Sigmoid colon (tissue), 7 donors: ENCODE measurements around the gene EIF4E2. TPM values are rescaled to one million over a fixed set of nuclear protein-coding genes. Genes with fewer than 3 reads are reported as not detected.

ENCODE experiments used
- DNase-seq: peaks from one replicate; pipeline ENCODE4 v3.0.0-alpha.2; 2019
- H3K27ac ChIP-seq, 4 donors: fragments of 200-600 bp; sonication (generic); one replicate each; pipeline ENCODE4 v1.5.1; 2016 to 2019; ENCODE audit warnings: mild to moderate bottlenecking in 1 of 4
- H3K27me3 ChIP-seq, 3 donors: fragments of 200-600 bp; sonication (generic); one replicate each; pipeline ENCODE4 v1.5.1; 2019; ENCODE audit warnings: mild to moderate bottlenecking in 1 of 3
- H3K36me3 ChIP-seq, 4 donors: fragments of 200-600 bp; sonication (generic); one replicate each; pipeline ENCODE4 v1.5.1; 2016 to 2019
- H3K4me1 ChIP-seq, 4 donors: fragments of 200-600 bp; sonication (generic); one replicate each; pipeline ENCODE4 v1.5.1; 2017 to 2019
- H3K4me3 ChIP-seq, 4 donors: fragments of 200-600 bp; sonication (generic); one replicate each; pipeline ENCODE4 v1.5.1; 2017 to 2019; ENCODE audit warnings: mild to moderate bottlenecking in 2 of 4, moderate library complexity in 1 of 4
- H3K9me3 ChIP-seq, 4 donors: fragments of 200-600 bp in 3 of 4; sonication (generic) in 3 of 4; one replicate each; pipeline versions ENCODE4 v1.5.1 to v1.6.1; 2013 to 2019
- EP300 ChIP-seq, 4 donors: sonication (generic); formaldehyde crosslinking; IDR thresholded peaks; one replicate each; pipeline ENCODE4 v1.6.1; 2017; ENCODE audit warnings: antibody characterized with exemption in 4 of 4
- POLR2A ChIP-seq, 2 donors: fragments of 450-650 bp; IDR thresholded peaks; one replicate each; pipeline ENCODE4 v1.6.1; 2016; ENCODE audit warnings: antibody characterized with exemption in 2 of 2, mild to moderate bottlenecking in 2 of 2, moderate library complexity in 2 of 2
- POLR2AphosphoS5 ChIP-seq, 4 donors: sonication (generic); formaldehyde crosslinking; IDR thresholded peaks; one replicate each; pipeline ENCODE4 v1.6.1; 2017; ENCODE audit warnings: antibody characterized with exemption in 4 of 4
- WGBS, 2 donors: extraction: QIAGEN DNeasy Blood & Tissue Kit; methylation state at CpG; one replicate each; pipeline ENCODE4 v1.1.7; 2013; 5-methylcytosine and 5-hydroxymethylcytosine counted together
- intact Hi-C: fragments of 100-400 bp; cut with DNase I; formaldehyde crosslinking; loops from one replicate; pipeline ENCODE4 v1.15.1; 2023
- polyA plus RNA-seq, 3 donors: library from polyadenylated mRNA; stranded (reverse); fragments of 200-250 nt; gene quantifications; one replicate each; pipeline ENCODE4 v1.2.3, GENCODE V29; 2013
- total RNA-seq, 4 donors: library from RNA; depleted of rRNA; stranded (reverse); fragments of >200 nt; gene quantifications; one replicate each; pipeline ENCODE4 v1.1.0, GENCODE V29; 2016
- TF ChIP-seq, protein P1 (sequence below), 4 experiments: fragments of 450-650 bp in 3 of 4; fragments of 200-600 bp in 1 of 4; IDR thresholded peaks; one replicate each; pipeline ENCODE4 v1.5.1; 2016 to 2019; ENCODE audit warnings: antibody characterized with exemption in 4 of 4, mild to moderate bottlenecking in 3 of 4, moderate library complexity in 2 of 4
- donor health status: healthy with polysubstance abuse.
- donor health status: Bipolar disorder and iron deficiency.
- donor health status: healthy.

The EIF4E2 gene, protein sequence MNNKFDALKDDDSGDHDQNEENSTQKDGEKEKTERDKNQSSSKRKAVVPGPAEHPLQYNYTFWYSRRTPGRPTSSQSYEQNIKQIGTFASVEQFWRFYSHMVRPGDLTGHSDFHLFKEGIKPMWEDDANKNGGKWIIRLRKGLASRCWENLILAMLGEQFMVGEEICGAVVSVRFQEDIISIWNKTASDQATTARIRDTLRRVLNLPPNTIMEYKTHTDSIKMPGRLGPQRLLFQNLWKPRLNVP
- total RNA-seq = 10 to 100 TPM; 42.5 to 55.1 (median 48.4) TPM
- 100 to 1,000 TPM in 1 of 3 donors, 10 to 100 TPM in 2; 85.5 to 131 (median 98.5) TPM for polyA plus RNA-seq

DNA sequence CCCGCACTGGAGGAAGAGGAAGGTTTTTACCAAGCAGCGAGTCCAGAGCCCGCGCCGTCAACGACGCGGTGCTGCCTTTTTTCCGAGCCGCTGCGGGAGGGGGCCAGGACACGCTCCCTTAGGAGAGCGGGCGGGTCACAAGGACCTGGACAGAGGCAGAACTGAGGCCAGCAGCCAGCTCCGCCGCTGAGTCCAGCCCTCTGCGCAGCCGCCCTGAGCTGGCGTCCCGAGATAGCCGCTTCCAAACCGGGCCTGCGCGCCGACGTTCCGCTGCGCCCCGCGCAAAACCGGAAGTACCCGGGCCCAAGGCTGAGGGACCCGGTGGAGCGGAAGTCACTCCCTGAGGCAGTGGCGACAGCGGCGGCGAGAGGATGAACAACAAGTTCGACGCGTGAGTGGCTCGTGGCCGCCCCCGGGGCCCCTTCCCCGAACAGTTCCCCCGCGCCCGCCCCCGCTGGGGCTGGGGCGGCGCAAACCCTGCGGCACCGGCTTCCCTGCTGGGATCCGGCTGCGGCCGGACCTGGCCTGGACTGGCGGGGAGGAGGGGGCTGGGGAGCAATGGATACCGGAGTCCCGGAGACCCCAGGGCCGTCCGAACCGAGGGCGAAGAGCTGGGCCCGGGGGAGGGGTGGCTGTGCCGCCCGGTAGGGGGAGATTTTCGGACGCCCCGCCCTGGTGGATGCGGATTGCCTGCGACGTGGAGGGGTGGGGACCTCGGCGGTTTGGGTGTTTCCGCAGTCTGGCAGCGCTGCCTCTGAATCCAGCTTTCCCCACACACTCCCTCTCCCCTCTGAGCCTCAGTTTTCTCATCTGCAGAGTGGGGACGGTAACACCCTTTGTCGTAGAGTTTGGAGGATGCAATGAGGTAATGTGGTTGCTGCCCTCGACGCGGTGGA, at the start of gene EIF4E2, which contains the start of gene TIGD1:
Gene EIF4E2, plus strand, starts transcription at position 336 of the 896 bp plus-strand sequence. Its CDS starts 36 bp downstream, at position 372.
Gene TIGD1, minus strand, starts transcription at position 204 of the 896 bp plus-strand sequence. CDS start 675 bp downstream, outside the sequence.
- 1% methylated on average over 81 of the region's 81 CpGs for WGBS, 2 donors
- intact Hi-C loops = no loop called here
- DNase-seq = peak; percentile 96
- H3K27ac ChIP-seq = peak within 1 kb of the TSS; percentile 91 to 98 (median 94)
- H3K36me3 ChIP-seq = peaks cover 0 to 3% (median 0%) of the 10 kb centered on the region in 4 donors
- no peaks in the 10 kb centered on the region for H3K9me3 ChIP-seq
- no peaks in the 10 kb centered on the region for H3K27me3 ChIP-seq
- peak; percentile 69 to 87 (median 86) for TF ChIP-seq POLR2AphosphoS5 (IDR thresholded peaks at IDR 0.05)
- TF ChIP-seq, protein P1, sequence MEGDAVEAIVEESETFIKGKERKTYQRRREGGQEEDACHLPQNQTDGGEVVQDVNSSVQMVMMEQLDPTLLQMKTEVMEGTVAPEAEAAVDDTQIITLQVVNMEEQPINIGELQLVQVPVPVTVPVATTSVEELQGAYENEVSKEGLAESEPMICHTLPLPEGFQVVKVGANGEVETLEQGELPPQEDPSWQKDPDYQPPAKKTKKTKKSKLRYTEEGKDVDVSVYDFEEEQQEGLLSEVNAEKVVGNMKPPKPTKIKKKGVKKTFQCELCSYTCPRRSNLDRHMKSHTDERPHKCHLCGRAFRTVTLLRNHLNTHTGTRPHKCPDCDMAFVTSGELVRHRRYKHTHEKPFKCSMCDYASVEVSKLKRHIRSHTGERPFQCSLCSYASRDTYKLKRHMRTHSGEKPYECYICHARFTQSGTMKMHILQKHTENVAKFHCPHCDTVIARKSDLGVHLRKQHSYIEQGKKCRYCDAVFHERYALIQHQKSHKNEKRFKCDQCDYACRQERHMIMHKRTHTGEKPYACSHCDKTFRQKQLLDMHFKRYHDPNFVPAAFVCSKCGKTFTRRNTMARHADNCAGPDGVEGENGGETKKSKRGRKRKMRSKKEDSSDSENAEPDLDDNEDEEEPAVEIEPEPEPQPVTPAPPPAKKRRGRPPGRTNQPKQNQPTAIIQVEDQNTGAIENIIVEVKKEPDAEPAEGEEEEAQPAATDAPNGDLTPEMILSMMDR (IDR thresholded peaks at IDR 0.05) = peak in 3 of 4 experiments; percentile 32 to 61 (median 35)
- TF ChIP-seq POLR2A (IDR thresholded peaks at IDR 0.05) = peak; percentile 41 to 64
- peak in 1 of 4 donors; percentile 20 for TF ChIP-seq EP300 (IDR thresholded peaks at IDR 0.05)
- peak within 1 kb of the TSS; percentile 66 to 96 (median 75) for H3K4me3 ChIP-seq
- H3K4me1 ChIP-seq = peaks cover 0 to 22% (median 18%) of the 10 kb centered on the region in 4 donors

DNA sequence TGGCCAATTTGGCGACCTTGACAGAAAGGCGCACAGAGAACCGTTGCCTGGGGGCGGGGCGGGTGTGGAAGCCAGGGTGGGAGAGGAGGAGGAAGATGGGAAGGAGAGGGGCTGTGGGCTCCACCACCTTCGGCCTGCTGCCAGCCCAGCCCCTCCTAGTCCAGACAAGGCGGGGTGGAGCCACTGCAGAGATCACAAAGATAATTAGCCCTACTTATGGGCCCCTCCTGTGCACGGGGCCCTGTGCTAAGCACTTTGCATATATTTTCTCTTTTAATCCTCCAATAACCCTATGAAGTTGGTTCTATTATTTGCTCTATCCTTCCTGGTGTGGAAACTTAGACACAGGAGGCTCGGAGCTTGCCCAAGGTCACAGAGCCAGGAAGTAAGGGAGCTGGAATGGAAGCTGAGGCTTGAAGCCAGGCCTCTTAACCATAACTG, 49.1 kb upstream of the EIF4E2 start:
- peaks cover 0 to 30% (median 5%) of the 10 kb centered on the region in 3 donors for H3K27me3 ChIP-seq
- H3K4me1 ChIP-seq = peaks cover 0 to 21% (median 21%) of the 10 kb centered on the region in 4 donors
- no peak for DNase-seq
- no peaks in the 10 kb centered on the region for H3K9me3 ChIP-seq
- WGBS, 2 donors = 57 to 75% methylated on average over 9 of the region's 9 CpGs
- H3K27ac ChIP-seq = no peak overlapping the region
- TF ChIP-seq POLR2A (IDR thresholded peaks at IDR 0.05) (no peak), EP300 (IDR thresholded peaks at IDR 0.05) (no peak), POLR2AphosphoS5 (IDR thresholded peaks at IDR 0.05) (no peak)
- TF ChIP-seq, protein P1 (IDR thresholded peaks at IDR 0.05) = no peak
- intact Hi-C loops = no loop called here
- H3K4me3 ChIP-seq = no peak overlapping the region
- H3K36me3 ChIP-seq = no peaks in the 10 kb centered on the region

DNA sequence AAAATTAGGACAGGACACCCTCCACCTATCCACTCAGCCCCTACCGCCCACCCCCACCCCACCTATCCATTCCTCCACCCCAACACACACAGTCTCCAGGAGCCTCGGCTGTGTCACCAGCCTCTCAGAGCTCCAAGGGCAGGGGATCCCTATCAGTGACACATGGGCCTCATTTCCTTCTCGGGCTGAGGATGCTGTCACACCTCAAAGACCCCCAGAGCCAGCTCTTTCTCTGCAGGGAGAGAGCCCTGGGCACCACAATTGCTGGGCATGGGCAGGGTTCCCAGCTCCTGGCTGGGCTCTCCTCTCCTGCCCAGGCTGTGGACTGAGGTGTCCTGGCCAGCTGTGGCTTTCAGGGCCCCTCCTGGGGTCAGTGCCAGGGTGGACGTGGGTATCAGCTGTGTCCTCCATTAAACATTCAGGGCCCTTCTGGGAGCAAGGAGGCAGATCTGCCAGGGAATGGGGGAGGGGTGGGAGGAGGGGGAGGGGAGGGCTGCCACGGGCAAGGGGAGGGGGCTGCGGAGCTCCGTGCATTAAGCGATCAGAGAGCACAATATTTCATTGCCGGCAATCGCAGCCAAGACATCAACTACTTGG, 48.6 kb upstream of the EIF4E2 start:
- 56 to 67% methylated on average over 10 of the region's 10 CpGs for WGBS, 2 donors
- TF ChIP-seq POLR2AphosphoS5 (IDR thresholded peaks at IDR 0.05) = no peak
- TF ChIP-seq POLR2A (IDR thresholded peaks at IDR 0.05) = no peak
- TF ChIP-seq EP300 (IDR thresholded peaks at IDR 0.05) = no peak
- TF ChIP-seq, protein P1 (IDR thresholded peaks at IDR 0.05) = no peak
- Histone ChIP-seq H3K9me3 (no peaks in the 10 kb centered on the region), H3K36me3 (no peaks in the 10 kb centered on the region), H3K4me3 (no peak overlapping the region), H3K27ac (no peak overlapping the region), H3K27me3 (peaks cover 0 to 30% (median 5%) of the 10 kb centered on the region in 3 donors), H3K4me1 (peaks cover 0 to 21% (median 21%) of the 10 kb centered on the region in 4 donors)
- intact Hi-C loops = loop anchor here (2.0 kb wide), 1 partner anchor 751 kb away; no protein-coding TSS in a partner anchor
- no peak for DNase-seq

DNA sequence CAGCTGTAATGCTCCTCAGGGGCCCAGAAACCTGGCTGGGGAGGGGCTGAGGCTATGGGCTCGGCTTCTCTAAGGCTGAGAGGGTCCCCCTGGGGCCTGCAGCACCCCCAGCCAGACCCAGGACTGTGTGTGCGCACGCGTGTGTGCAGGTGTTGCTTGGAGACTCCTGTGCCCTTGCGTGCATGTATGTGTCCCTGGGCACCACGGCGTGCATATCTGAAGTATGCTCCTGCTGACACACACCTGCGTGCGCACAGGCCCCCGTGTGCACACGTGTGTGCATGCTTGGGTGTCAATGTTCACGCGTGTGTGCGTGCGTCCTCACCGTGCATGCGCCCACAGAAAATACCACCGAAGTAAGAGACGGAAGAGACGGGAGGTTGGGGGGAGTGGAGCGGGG, 48.0 kb upstream of the EIF4E2 start:
- Histone ChIP-seq H3K4me1 (peaks cover 0 to 21% (median 21%) of the 10 kb centered on the region in 4 donors), H3K27ac (peak overlapping the region in 1 of 4 donors; percentile 64), H3K9me3 (no peaks in the 10 kb centered on the region), H3K36me3 (no peaks in the 10 kb centered on the region), H3K27me3 (peaks cover 0 to 30% (median 5%) of the 10 kb centered on the region in 3 donors), H3K4me3 (peak overlapping the region; percentile 44 to 63 (median 56))
- intact Hi-C loops = loop anchor here (2.0 kb wide), 1 partner anchor 750 kb away; no protein-coding TSS in a partner anchor
- WGBS, 2 donors = 17 to 19% methylated on average over 20 of the region's 21 CpGs
- TF ChIP-seq POLR2A (IDR thresholded peaks at IDR 0.05) (no peak), EP300 (IDR thresholded peaks at IDR 0.05) (no peak)
- TF ChIP-seq, protein P1 (IDR thresholded peaks at IDR 0.05) = no peak
- DNase-seq = no peak
